Fibroblast of mammary gland (primary cell): ENCODE data around the gene GPA33.

ENCODE experiments used
- DNase-seq: peaks from one replicate; pipeline ENCODE4 v3.0.0-alpha.2; 2010; ENCODE audit warnings: low read depth
- H3K4me3 ChIP-seq: 2 replicates; pipeline ENCODE4 v1.5.1; 2011; ENCODE audit warnings: low read depth, mild to moderate bottlenecking, low read length, moderate library complexity; ENCODE audit not compliant: control insufficient read depth
- TF ChIP-seq, protein P1 (sequence below): conservative IDR thresholded peaks from 2 replicates; pipeline ENCODE4 v1.5.1; 2011; ENCODE audit warnings: low read depth, low read length, inconsistent platforms; ENCODE audit not compliant: control insufficient read depth, insufficient read depth

Gene GPA33, protein sequence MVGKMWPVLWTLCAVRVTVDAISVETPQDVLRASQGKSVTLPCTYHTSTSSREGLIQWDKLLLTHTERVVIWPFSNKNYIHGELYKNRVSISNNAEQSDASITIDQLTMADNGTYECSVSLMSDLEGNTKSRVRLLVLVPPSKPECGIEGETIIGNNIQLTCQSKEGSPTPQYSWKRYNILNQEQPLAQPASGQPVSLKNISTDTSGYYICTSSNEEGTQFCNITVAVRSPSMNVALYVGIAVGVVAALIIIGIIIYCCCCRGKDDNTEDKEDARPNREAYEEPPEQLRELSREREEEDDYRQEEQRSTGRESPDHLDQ

DNA sequence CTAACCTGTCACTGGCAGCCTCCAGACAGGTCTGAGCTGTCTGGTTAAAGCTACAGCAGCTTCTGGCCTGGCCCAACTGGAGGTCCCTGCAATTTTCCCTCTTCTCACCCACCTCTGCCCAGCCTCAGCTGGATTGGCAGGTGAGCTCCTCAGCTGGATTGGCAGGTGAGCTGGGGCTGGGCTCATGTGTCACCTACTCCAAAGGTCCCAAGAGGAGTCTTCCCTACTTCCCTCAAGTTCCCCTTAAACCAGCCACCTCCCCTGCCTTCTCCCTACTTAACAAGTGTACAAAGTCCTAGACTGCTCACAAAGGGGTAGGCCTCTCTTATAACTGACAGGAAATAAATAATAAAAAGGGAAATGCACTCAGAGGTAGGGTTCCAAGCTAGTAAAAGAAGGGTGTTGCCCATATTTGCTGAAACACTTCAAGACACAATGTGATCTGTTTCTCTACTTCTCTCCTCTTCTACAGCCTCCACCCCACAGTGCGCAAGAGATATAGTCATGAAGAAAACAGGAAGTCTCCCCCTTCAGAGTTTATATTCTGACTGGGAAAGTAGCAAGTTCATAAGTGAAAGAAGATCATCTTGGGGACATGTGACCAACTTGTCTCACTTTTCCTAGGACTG, at the start of gene GPA33:
Gene GPA33 (minus strand): TSS at position 64 of the 629 bp plus-strand sequence. CDS start 90 bp downstream, outside the sequence.
- no peak for DNase-seq
- TF ChIP-seq, protein P1, sequence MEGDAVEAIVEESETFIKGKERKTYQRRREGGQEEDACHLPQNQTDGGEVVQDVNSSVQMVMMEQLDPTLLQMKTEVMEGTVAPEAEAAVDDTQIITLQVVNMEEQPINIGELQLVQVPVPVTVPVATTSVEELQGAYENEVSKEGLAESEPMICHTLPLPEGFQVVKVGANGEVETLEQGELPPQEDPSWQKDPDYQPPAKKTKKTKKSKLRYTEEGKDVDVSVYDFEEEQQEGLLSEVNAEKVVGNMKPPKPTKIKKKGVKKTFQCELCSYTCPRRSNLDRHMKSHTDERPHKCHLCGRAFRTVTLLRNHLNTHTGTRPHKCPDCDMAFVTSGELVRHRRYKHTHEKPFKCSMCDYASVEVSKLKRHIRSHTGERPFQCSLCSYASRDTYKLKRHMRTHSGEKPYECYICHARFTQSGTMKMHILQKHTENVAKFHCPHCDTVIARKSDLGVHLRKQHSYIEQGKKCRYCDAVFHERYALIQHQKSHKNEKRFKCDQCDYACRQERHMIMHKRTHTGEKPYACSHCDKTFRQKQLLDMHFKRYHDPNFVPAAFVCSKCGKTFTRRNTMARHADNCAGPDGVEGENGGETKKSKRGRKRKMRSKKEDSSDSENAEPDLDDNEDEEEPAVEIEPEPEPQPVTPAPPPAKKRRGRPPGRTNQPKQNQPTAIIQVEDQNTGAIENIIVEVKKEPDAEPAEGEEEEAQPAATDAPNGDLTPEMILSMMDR = no peak
- no peak within 1 kb of the TSS for H3K4me3 ChIP-seq

DNA sequence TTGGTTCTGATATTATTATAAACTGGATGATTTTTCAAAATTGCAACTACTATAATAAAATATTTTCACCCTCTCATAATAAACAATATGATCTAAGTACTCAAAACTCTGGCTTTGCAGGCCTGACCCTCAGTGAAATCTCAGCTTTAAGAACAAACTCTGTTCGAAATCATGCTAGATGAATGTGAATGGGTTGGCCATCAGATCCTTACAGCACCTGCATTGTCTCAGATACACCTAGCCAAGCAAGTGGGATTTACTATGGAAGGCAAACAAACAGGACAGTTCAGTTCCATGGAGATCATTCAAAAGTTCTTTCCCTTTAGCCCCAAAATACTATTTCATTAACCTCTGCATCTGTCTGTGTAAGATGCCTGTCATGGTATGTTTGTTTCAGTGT, 48.5 kb upstream of the GPA33 start:
- TF ChIP-seq, protein P1 = no peak
- no peak overlapping the region for H3K4me3 ChIP-seq
- no peak for DNase-seq

DNA sequence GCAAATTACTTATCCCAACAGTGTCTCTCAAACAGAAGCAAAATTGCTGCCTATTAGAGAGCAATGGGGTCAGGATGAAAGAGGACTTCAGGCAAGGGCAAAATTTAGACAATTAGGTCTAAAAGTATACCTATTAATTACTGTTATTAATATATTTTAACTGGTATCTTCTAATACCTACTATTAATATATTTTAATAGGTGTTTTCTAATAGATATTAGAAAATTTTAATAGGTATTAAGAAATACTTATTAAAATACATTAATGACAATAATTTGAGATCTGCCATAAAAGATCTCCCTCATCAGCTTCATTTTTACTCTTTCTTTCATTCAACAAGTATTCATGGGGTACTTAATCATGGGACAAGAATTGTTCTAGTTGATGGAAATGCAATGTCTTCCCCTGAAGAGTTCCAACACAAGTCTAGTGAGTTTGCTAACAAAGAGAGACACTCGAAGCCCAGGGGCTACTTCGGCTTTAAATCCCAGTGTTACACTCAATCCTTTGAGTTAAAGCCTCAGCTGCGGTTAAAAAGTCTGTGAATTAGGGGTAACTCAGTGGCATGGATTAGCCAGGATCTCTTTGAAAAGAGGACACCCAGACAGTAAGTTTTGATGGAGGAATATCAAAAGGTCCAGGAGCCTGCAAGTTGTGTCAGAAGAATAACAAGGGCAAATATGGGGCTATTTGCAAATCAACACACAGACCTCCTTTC, 47.8 kb upstream of the GPA33 start:
- DNase-seq = no peak
- TF ChIP-seq, protein P1 = no peak
- H3K4me3 ChIP-seq = no peak overlapping the region

DNA sequence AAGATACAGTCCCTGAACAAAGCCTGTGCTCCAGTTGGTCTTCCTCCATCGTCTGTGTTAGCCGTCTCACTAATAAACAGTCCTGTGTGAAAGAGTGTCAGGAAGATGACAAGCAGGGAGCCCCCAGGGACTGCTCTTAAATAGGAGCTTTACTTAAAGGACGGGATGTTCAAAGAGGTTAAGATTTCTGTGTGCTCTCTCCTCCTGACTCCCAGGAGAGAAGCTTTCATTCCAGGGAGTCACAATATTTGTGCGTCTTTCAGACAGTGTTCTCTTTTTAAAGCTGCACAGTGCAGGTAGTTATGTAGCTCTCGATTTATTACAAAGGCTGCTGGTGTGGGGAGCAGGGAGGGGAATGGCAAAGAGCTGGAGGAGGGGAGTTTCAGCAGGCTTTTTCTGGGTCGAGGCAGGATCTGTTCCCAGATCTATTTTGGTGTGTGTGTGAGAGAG, 47.2 kb upstream of the GPA33 start:
- TF ChIP-seq, protein P1 = no peak
- no peak overlapping the region for H3K4me3 ChIP-seq
- DNase-seq = no peak

DNA sequence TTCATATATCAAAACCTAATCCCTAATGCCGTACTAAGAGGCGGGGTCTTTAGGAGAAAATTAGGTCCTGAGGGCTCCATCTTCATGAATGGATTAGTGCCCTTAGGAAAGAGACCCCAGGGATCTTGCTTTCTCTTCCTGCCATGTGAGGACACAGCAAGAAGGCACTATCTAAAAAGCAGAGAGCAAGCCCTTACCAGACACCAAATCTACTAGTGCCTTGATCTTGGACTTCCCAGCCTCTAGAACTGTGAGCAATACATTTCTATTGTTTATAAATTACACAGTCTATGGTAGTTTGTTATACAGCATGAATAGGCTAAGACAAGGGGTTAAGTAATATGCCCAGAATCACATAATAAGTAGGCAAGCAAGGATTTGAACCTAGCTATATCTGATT, 46.6 kb upstream of the GPA33 start:
- TF ChIP-seq, protein P1 = no peak
- H3K4me3 ChIP-seq = no peak overlapping the region
- no peak for DNase-seq

DNA sequence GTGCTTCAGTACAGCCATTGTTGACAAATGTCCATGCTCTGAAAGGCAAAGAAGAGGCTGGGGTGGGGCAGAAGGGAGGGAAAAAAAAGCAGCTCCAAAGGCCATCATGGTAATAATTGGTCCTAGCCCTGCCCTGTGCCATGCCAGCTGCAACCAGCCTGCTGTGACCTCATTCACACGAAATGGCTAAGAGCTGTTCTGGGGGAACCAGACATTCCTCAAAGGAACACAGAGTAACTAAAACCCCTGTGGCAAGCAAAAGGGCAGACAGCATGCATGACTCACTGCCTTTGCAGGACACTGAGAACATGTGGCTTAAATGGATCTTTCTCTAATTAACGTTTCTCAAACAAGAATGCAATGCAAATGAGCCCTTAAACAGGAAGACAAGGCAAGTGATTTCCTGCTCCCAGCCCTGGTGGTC, 46.0 kb upstream of the GPA33 start:
- DNase-seq = peak; percentile 83
- TF ChIP-seq, protein P1 = no peak
- H3K4me3 ChIP-seq = no peak overlapping the region
